Liver (tissue), 9 donors: ENCODE measurements around the gene VIL1. TPM values are rescaled to one million over a fixed set of nuclear protein-coding genes. Genes with fewer than 3 reads are reported as not detected.

ENCODE experiments used
- DNase-seq: peaks from one replicate; pipeline ENCODE4 v3.0.0-alpha.2; 2017; ENCODE audit warnings: low spot score
- H3K27ac ChIP-seq, 2 donors: one replicate each; pipeline ENCODE4 v1.7.0; 2013; ENCODE audit warnings: inconsistent platforms in 2 of 2, low read length in 2 of 2, control low read depth in 1 of 2, low read depth in 1 of 2, mild to moderate bottlenecking in 1 of 2
- H3K27me3 ChIP-seq, 4 donors: one replicate each; pipeline versions ENCODE4 v1.6.1 to v1.7.0; 2013; ENCODE audit warnings: low read length in 3 of 4, inconsistent platforms in 1 of 4, mild to moderate bottlenecking in 1 of 4, moderate library complexity in 1 of 4; ENCODE audit not compliant: control insufficient read depth in 4 of 4, insufficient read depth in 4 of 4
- H3K36me3 ChIP-seq, 4 donors: one replicate each; pipeline versions ENCODE4 v1.6.1 to v1.7.0; 2013; ENCODE audit warnings: low read length in 3 of 4, mild to moderate bottlenecking in 3 of 4, low read depth in 1 of 4, moderate library complexity in 1 of 4; ENCODE audit not compliant: control insufficient read depth in 4 of 4, insufficient read depth in 3 of 4
- H3K4me1 ChIP-seq, 4 donors: one replicate each; pipeline versions ENCODE4 v1.6.1 to v1.7.0; 2013; ENCODE audit warnings: low read length in 3 of 4, mild to moderate bottlenecking in 3 of 4, moderate library complexity in 1 of 4; ENCODE audit not compliant: control insufficient read depth in 4 of 4, insufficient read depth in 4 of 4
- H3K4me3 ChIP-seq, 3 donors: one replicate each; pipeline versions ENCODE4 v1.6.1 to v1.7.0; 2013; ENCODE audit warnings: low read length in 3 of 3, control low read depth in 1 of 3, low read depth in 1 of 3, mild to moderate bottlenecking in 1 of 3
- H3K9ac ChIP-seq, 2 donors: one replicate each; pipeline ENCODE4 v1.7.0; 2013; ENCODE audit warnings: low read length in 2 of 2, mild to moderate bottlenecking in 2 of 2, moderate library complexity in 2 of 2, control low read depth in 1 of 2, low read depth in 1 of 2
- H3K9me3 ChIP-seq, 4 donors: one replicate each; pipeline versions ENCODE4 v1.6.1 to v1.7.0; 2013; ENCODE audit warnings: low read length in 3 of 4; ENCODE audit not compliant: control insufficient read depth in 4 of 4
- CTCF ChIP-seq: fragments of 150-350 bp; IDR thresholded peaks from 2 replicates; pipeline ENCODE4 v1.5.1; 2017; ENCODE audit warnings: improper control_type of control experiment, low read depth, low read length; ENCODE audit not compliant: missing input control
- EGR1 ChIP-seq, 2 donors: IDR thresholded peaks; 2 replicates each; pipeline ENCODE4 v1.6.1; 2016 to 2018; ENCODE audit warnings: antibody characterized with exemption in 2 of 2, low read depth in 2 of 2
- FOXA1 ChIP-seq: IDR thresholded peaks from 2 replicates; pipeline ENCODE4 v1.6.1; 2016; ENCODE audit warnings: antibody characterized with exemption
- FOXA2 ChIP-seq: IDR thresholded peaks from 2 replicates; pipeline ENCODE4 v1.6.1; 2016; ENCODE audit warnings: antibody characterized with exemption
- GABPA ChIP-seq, 2 donors: IDR thresholded peaks in 1 of 2; conservative IDR thresholded peaks in 1 of 2; 2 replicates each; pipeline ENCODE4 v1.6.1; 2016; ENCODE audit warnings: antibody characterized with exemption in 2 of 2, mild to moderate bottlenecking in 1 of 2, moderate library complexity in 1 of 2
- HNF4A ChIP-seq, 2 donors: conservative IDR thresholded peaks; 2 replicates each; pipeline ENCODE4 v1.6.1; 2016; ENCODE audit warnings: antibody characterized with exemption in 2 of 2, mild to moderate bottlenecking in 2 of 2
- JUND ChIP-seq, 2 donors: IDR thresholded peaks; 2 replicates each; pipeline ENCODE4 v1.6.1; 2016; ENCODE audit warnings: antibody characterized with exemption in 2 of 2
- NR2F2 ChIP-seq: IDR thresholded peaks from 2 replicates; pipeline ENCODE4 v1.6.1; 2016; ENCODE audit warnings: antibody characterized with exemption
- RAD21 ChIP-seq, 2 donors: IDR thresholded peaks; 2 replicates each; pipeline ENCODE4 v1.6.1; 2016; ENCODE audit warnings: antibody characterized with exemption in 2 of 2, mild to moderate bottlenecking in 2 of 2
- REST ChIP-seq: IDR thresholded peaks from 2 replicates; pipeline ENCODE4 v1.6.1; 2016; ENCODE audit warnings: antibody characterized with exemption, mild to moderate bottlenecking
- RXRA ChIP-seq, 2 donors: IDR thresholded peaks; 2 replicates each; pipeline ENCODE4 v1.6.1; 2017 to 2018; ENCODE audit warnings: antibody characterized with exemption in 2 of 2, mild to moderate bottlenecking in 1 of 2
- SP1 ChIP-seq: IDR thresholded peaks from 2 replicates; pipeline ENCODE4 v1.6.1; 2018; ENCODE audit warnings: antibody characterized with exemption, mild to moderate bottlenecking
- TAF1 ChIP-seq: conservative IDR thresholded peaks from 2 replicates; pipeline ENCODE4 v1.6.1; 2016; ENCODE audit warnings: antibody characterized with exemption, mild to moderate bottlenecking
- YY1 ChIP-seq: IDR thresholded peaks from 2 replicates; pipeline ENCODE4 v1.6.1; 2016; ENCODE audit warnings: antibody characterized with exemption, mild to moderate bottlenecking
- ZBTB33 ChIP-seq: IDR thresholded peaks from 2 replicates; pipeline ENCODE4 v1.6.1; 2016; ENCODE audit warnings: antibody characterized with exemption
- WGBS: extraction: QIAGEN DNeasy Blood & Tissue Kit; methylation state at CpG from one replicate; pipeline ENCODE4 v1.1.7; 2013; 5-methylcytosine and 5-hydroxymethylcytosine counted together
- polyA plus RNA-seq, 2 donors: library from polyadenylated mRNA; stranded (reverse) in 1 of 2; unstranded in 1 of 2; fragments of 200-250 nt in 1 of 2; fragments of >200 nt in 1 of 2; fragmentation: Nextera tagmentation in 1 of 2; extraction: Ambion mirVana in 1 of 2; gene quantifications; one replicate each; pipeline versions ENCODE4 v1.2.1 to v1.2.3, GENCODE V29; 2013 to 2015
- total RNA-seq, 2 donors: library from RNA; depleted of rRNA; stranded (reverse); fragments of >200 nt; gene quantifications; one replicate each; pipeline ENCODE4 v1.2.3, GENCODE V29; 2014
- TF ChIP-seq, protein P1 (sequence below): IDR thresholded peaks from 2 replicates; pipeline ENCODE4 v1.6.1; 2016; ENCODE audit warnings: antibody characterized with exemption
- TF ChIP-seq, protein P2 (sequence below): IDR thresholded peaks from 2 replicates; pipeline ENCODE4 v1.6.1; 2016; ENCODE audit warnings: antibody characterized with exemption
- donor health status: healthy.
- donor health status: healthy.
- donor health status: healthy.
- donor health status: healthy.
- donor health status: healthy.

Gene VIL1
- total and polyA plus RNA-seq, 4 donors: 16.4 to 72.0 (median 31.6) TPM

DNA sequence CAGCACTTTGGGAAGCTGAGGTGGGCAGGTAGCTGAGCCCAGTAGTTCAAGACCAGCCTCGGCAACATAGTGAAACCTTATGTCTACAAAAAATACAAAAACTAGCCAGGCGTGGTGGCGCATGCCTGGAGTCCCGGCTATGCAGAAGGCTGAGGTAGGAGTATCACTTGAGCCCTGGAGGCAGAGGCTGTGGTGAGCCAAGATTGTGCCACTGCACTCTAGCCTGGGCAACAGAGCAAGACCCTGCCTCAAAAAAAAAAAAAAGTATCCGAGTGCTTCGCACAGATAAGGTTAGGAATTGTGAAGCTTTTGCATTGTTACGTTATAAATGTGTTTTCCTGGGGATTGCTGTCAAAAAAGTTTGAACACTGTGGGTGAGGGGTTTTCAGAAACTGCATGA lies 15.1 kb upstream of the VIL1 start (continued):
- TF ChIP-seq ZBTB33: no peak
- TF ChIP-seq RXRA (IDR thresholded peaks at IDR 0.05): no peak
- TF ChIP-seq FOXA2: no peak
- no peak for TF ChIP-seq HNF4A (conservative IDR thresholded peaks at IDR 0.05)
- TF ChIP-seq, protein P1, sequence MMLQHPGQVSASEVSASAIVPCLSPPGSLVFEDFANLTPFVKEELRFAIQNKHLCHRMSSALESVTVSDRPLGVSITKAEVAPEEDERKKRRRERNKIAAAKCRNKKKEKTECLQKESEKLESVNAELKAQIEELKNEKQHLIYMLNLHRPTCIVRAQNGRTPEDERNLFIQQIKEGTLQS: no peak
- TF ChIP-seq TAF1: no peak
- no peak for TF ChIP-seq EGR1 (IDR thresholded peaks at IDR 0.05; ENCODE audit: low read depth in 2 of 2)
- TF ChIP-seq, protein P2, sequence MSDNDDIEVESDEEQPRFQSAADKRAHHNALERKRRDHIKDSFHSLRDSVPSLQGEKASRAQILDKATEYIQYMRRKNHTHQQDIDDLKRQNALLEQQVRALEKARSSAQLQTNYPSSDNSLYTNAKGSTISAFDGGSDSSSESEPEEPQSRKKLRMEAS: no peak
- TF ChIP-seq FOXA1: no peak
- no peak for TF ChIP-seq JUND (IDR thresholded peaks at IDR 0.05)
- TF ChIP-seq NR2F2: no peak
- no peak for TF ChIP-seq RAD21 (IDR thresholded peaks at IDR 0.05)

GRCh38 chr2:218404351-218405085 lies 14.4 kb upstream of the VIL1 start:
- H3K27ac ChIP-seq: no peak overlapping the region
- H3K4me1 ChIP-seq: peaks cover 19 to 66% (median 56%) of the 10 kb centered on the region in 4 donors
- H3K4me3 ChIP-seq: no peak overlapping the region
- H3K27me3 ChIP-seq: no peaks in the 10 kb centered on the region
- TF ChIP-seq YY1 (no peak), JUND (IDR thresholded peaks at IDR 0.05) (no peak), FOXA1 (no peak), GABPA (IDR thresholded peaks at IDR 0.05 in 1 of 2, conservative IDR thresholded peaks at IDR 0.05 in 1 of 2) (no peak), NR2F2 (no peak), EGR1 (IDR thresholded peaks at IDR 0.05; ENCODE audit: low read depth in 2 of 2) (no peak), TAF1 (no peak), FOXA2 (no peak), SP1 (no peak), HNF4A (conservative IDR thresholded peaks at IDR 0.05) (no peak), RXRA (IDR thresholded peaks at IDR 0.05) (no peak)
- TF ChIP-seq, protein P2: no peak
- TF ChIP-seq, protein P1: no peak
- no peak for DNase-seq
- WGBS: 73% methylated on average over 16 of the region's 16 CpGs
- no peak overlapping the region for H3K9ac ChIP-seq
- H3K9me3 ChIP-seq: no peaks in the 10 kb centered on the region
- peaks cover 7 to 19% (median 12%) of the 10 kb centered on the region in 4 donors for H3K36me3 ChIP-seq

- Histone ChIP-seq H3K4me3 (no peak overlapping the region), H3K9ac (no peak overlapping the region), H3K27me3 (no peaks in the 10 kb centered on the region), H3K36me3 (peaks cover 7 to 19% (median 12%) of the 10 kb centered on the region in 4 donors), H3K9me3 (no peaks in the 10 kb centered on the region), H3K27ac (peak overlapping the region; percentile 77 to 86), H3K4me1 (peaks cover 19 to 66% (median 56%) of the 10 kb centered on the region in 4 donors)
- 53% methylated on average over 8 of the region's 8 CpGs for WGBS
- DNase-seq: peak; percentile 45
- TF ChIP-seq TAF1 (no peak), SP1 (no peak), JUND (IDR thresholded peaks at IDR 0.05) (no peak), REST (no peak), YY1 (no peak), EGR1 (IDR thresholded peaks at IDR 0.05; ENCODE audit: low read depth in 2 of 2) (no peak), RAD21 (IDR thresholded peaks at IDR 0.05) (no peak), CTCF (no peak)
These were observed 13.7 kb upstream of the VIL1 start for GRCh38 chr2:218405086-218405745.
